ENCODE measurements around the gene SFT2D3.
A peak's percentile ranks its signal among the peaks of the same experiment; 100 is the strongest.
"Not testable (repeated sequence)": the region's sequence is repeated elsewhere in the genome, so short reads cannot be mapped to it uniquely, and the experiment has no call there.

SFT2D3 gene

DNA sequence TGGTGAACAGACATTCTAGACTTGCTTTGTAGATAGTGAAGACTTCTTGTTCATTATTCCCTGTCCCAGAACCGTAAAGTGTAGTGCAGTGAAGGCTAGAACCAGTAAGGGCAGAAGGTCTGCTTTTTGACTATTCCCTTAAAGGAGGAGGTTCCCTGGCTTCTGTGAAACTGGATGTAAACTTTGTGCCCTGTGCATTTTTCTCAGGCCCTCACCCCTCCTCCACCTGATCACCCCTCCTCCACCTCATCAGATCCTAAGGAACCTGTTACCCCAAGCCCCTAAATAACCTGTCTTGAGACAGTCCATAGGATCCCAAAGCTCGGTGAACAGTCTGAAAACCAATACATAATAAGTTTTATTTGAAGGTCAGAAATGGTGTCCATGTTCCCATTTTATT, 33.7 kb downstream of the SFT2D3 start:
- H3K4me1 Mint-ChIP-seq: peaks cover 10% of the 10 kb centered on the region
- H3K4me3 Mint-ChIP-seq: no peak overlapping the region
- no peaks in the 10 kb centered on the region for H3K27me3 Mint-ChIP-seq
- no peak overlapping the region for H3K27ac Mint-ChIP-seq
- ATAC-seq: no peak
- H3K9me3 Mint-ChIP-seq: no peaks in the 10 kb centered on the region
- no peak for DNase-seq

- H3K9me3 Mint-ChIP-seq: no peaks in the 10 kb centered on the region
- peaks cover 16% of the 10 kb centered on the region for H3K4me1 Mint-ChIP-seq
- ATAC-seq (no peak), DNase-seq (no peak)
- no peaks in the 10 kb centered on the region for H3K27me3 Mint-ChIP-seq
- H3K4me3 Mint-ChIP-seq: no peak overlapping the region
- no peak overlapping the region for H3K27ac Mint-ChIP-seq
Observed at GRCh38 chr2:127735537-127736399, 34.5 kb downstream of the SFT2D3 start.

DNA sequence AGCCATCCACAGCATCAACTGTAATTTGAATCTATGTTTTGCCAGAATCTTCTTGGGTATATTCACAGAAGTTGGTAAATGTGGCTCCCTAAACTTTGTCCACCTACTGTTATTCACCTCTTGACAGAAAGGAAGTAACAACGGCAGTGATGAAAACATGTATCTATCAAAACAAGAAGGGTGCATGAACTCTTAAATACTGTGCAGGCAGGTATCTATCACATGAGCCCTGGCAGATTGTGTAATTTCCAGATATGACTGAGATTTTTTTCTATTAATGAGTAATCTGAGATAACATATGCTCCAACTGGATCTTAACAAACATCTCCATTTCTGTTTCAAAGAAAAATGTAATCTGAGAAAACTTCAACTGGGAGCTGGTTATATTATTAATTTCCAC, 36.6 kb downstream of the SFT2D3 start:
- H3K4me3 Mint-ChIP-seq: peak overlapping the region in 1 of 2 donors; percentile 10
- H3K4me1 Mint-ChIP-seq: peaks cover 35% of the 10 kb centered on the region
- H3K9me3 Mint-ChIP-seq: no peaks in the 10 kb centered on the region
- peak overlapping the region in 1 of 2 donors; percentile 19 for H3K27ac Mint-ChIP-seq
- no peaks in the 10 kb centered on the region for H3K27me3 Mint-ChIP-seq
- DNase-seq: no peak
- peak; percentile 84 for ATAC-seq

DNA sequence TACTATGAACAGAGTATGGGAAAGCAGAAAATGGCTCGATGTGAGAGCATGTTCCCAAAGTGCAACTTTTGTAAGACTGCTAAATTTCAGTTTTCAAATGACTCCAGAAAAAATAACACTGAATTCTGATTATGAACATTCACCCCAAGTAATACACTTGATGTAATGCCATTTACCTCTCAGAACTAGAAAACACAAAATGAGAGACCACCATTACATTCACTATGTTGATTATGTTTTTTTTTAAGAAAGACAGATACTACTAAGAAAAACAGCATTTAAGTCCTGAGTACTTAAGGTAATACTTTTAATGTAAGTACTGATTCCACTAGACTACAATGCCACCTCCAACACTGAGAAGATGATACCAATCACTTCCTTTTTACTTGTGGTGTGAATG, 38.5 kb downstream of the SFT2D3 start:
- no peak for ATAC-seq
- no peaks in the 10 kb centered on the region for H3K27me3 Mint-ChIP-seq
- H3K4me1 Mint-ChIP-seq: peaks cover 54% of the 10 kb centered on the region
- no peaks in the 10 kb centered on the region for H3K9me3 Mint-ChIP-seq
- no peak overlapping the region for H3K27ac Mint-ChIP-seq
- DNase-seq: no peak
- H3K4me3 Mint-ChIP-seq: no peak overlapping the region

DNA sequence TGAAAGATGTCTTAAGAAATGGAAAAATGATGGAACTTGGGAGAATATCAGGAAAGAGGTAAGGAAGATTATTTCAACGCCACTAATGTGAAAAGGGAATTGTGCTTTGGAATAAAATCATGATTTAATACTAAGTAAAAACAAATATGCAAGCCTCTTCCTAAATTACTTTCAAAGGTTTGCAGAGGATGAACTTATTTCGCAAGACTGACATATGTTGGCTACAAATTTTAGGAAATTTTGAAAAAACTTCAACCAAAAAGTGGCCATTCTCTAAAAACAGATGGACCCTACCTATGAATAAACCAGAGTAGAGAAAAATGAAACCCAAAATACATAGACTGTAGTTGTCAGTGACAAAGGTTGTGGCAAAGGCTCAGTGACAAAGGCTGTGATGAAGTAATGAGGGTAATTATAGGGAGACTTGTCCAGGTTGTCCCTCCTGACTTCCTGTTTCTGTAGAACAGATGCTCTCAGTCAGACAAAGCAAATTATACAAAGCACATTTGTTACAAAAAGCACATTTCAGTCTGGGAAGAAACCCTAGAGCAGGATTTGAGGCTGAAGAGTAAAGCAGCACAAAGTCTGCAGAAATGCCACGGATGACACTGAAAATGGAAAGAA, 39.5 kb downstream of the SFT2D3 start:
- Mint-ChIP-seq H3K27me3 (no peaks in the 10 kb centered on the region), H3K27ac (peak overlapping the region in 1 of 2 donors; percentile 42), H3K4me1 (peaks cover 58% of the 10 kb centered on the region), H3K4me3 (no peak overlapping the region), H3K9me3 (no peaks in the 10 kb centered on the region)
- ATAC-seq: no peak
- DNase-seq: no peak

GRCh38 chr2:127743477-127744026, 42.3 kb downstream of the SFT2D3 start:
- DNase-seq (peak in 1 of 2 donors; percentile 16), ATAC-seq (peak; percentile 97)
- Mint-ChIP-seq H3K4me3 (peak overlapping the region in 1 of 2 donors; percentile 4), H3K9me3 (no peaks in the 10 kb centered on the region), H3K27ac (no peak overlapping the region), H3K4me1 (peaks cover 58% of the 10 kb centered on the region), H3K27me3 (no peaks in the 10 kb centered on the region)

GRCh38 chr2:127747621-127748020, 46.3 kb downstream of the SFT2D3 start:
- Mint-ChIP-seq H3K4me1 (peaks cover 43% of the 10 kb centered on the region), H3K27ac (no peak overlapping the region), H3K4me3 (no peak overlapping the region), H3K9me3 (no peaks in the 10 kb centered on the region), H3K27me3 (no peaks in the 10 kb centered on the region)
- DNase-seq (no peak), ATAC-seq (no peak)

GRCh38 chr2:127749537-127749936, 48.2 kb downstream of the SFT2D3 start:
- DNase-seq: peak in 1 of 2 donors; percentile 13
- not testable (repeated sequence) for H3K9me3 Mint-ChIP-seq, H3K4me3 Mint-ChIP-seq, H3K27me3 Mint-ChIP-seq
- peak overlapping the region; percentile 42 to 90 for H3K27ac Mint-ChIP-seq
- H3K4me1 Mint-ChIP-seq: peaks cover 24% of the 10 kb centered on the region
- peak; percentile 96 for ATAC-seq

DNA sequence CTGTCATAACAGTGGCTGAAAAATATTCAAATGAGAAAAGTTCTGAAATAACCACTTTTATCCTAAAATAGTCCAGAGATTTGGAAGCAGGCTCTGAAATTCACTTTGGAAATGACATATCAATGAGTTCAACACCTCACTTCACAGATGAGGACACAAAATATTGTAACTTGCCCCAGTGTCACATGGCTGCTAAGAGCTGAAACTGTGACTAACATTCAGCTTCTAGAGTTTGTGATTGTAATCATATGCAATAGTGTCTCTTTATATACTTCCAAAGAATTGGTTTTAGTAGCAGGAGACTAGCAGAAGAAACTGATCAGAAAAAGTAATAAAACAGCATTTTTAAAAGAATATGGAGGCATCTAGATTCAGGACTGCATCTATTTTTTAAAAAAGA, 52.1 kb downstream of the SFT2D3 start:
- Mint-ChIP-seq H3K4me1 (peaks cover 14% of the 10 kb centered on the region), H3K4me3 (no peak overlapping the region), H3K9me3 (no peaks in the 10 kb centered on the region), H3K27me3 (no peaks in the 10 kb centered on the region), H3K27ac (peak overlapping the region; percentile 44 to 63)
- ATAC-seq (no peak), DNase-seq (no peak)

GRCh38 chr2:127754186-127754585, 52.9 kb downstream of the SFT2D3 start:
- Mint-ChIP-seq H3K27ac (no peak overlapping the region), H3K9me3 (no peaks in the 10 kb centered on the region), H3K4me3 (no peak overlapping the region), H3K4me1 (peaks cover 9% of the 10 kb centered on the region), H3K27me3 (no peaks in the 10 kb centered on the region)
- DNase-seq: no peak
- no peak for ATAC-seq

All from stimulated activated naive CD8-positive, alpha-beta T cell treated with anti-CD3 and anti-CD28 coated beads, Interleukin-15, amount 100 ng/mL, for 72 hours (primary cell).